Muscle layer of duodenum (tissue), 2 donors: Measurements from ENCODE around the gene CCDC78.

Experiments
- H3K27ac ChIP-seq: one replicate; pipeline ENCODE4 v1.7.0; 2013; ENCODE audit warnings: mild to moderate bottlenecking, low read length
- H3K27me3 ChIP-seq: one replicate; pipeline ENCODE4 v1.7.0; 2013; ENCODE audit warnings: low read depth, mild to moderate bottlenecking, control low read depth, low read length
- H3K36me3 ChIP-seq, 2 donors: one replicate each; pipeline ENCODE4 v1.7.0; 2013; ENCODE audit warnings: low read length in 2 of 2, control low read depth in 1 of 2, mild to moderate bottlenecking in 1 of 2; ENCODE audit not compliant: insufficient read depth in 2 of 2, control insufficient read depth in 1 of 2
- H3K4me1 ChIP-seq, 2 donors: one replicate each; pipeline ENCODE4 v1.7.0; 2013; ENCODE audit warnings: low read length in 2 of 2, mild to moderate bottlenecking in 2 of 2, control low read depth in 1 of 2, moderate library complexity in 1 of 2; ENCODE audit not compliant: insufficient read depth in 2 of 2, control insufficient read depth in 1 of 2
- H3K4me3 ChIP-seq, 2 donors: one replicate each; pipeline ENCODE4 v1.7.0; 2013; ENCODE audit warnings: low read length in 2 of 2, low read depth in 1 of 2, mild to moderate bottlenecking in 1 of 2
- H3K9me3 ChIP-seq, 2 donors: one replicate each; pipeline ENCODE4 v1.7.0; 2013; ENCODE audit warnings: low read length in 2 of 2, control low read depth in 1 of 2, mild to moderate bottlenecking in 1 of 2; ENCODE audit not compliant: control insufficient read depth in 1 of 2
- donor health status: healthy.

The CCDC78 gene

GRCh38 chr16:681746-682427, 44.4 kb downstream of the CCDC78 start:
- no peaks in the 10 kb centered on the region for H3K27me3 ChIP-seq

GRCh38 chr16:680967-681745, 45.1 kb downstream of the CCDC78 start:
- peaks cover 7 to 50% of the 10 kb centered on the region in 2 donors for H3K4me1 ChIP-seq
- H3K9me3 ChIP-seq, result no peaks in the 10 kb centered on the region
- no peaks in the 10 kb centered on the region for H3K27me3 ChIP-seq
- peak overlapping the region; percentile 68 to 85 for H3K4me3 ChIP-seq
- H3K27ac ChIP-seq, result no peak overlapping the region
- H3K36me3 ChIP-seq, result peaks cover 5 to 19% of the 10 kb centered on the region in 2 donors

More at GRCh38 chr16:681746-682427, 44.4 kb downstream of the CCDC78 start:
- Histone ChIP-seq H3K4me3 (peak overlapping the region in 1 of 2 donors; percentile 85), H3K4me1 (peaks cover 7 to 50% of the 10 kb centered on the region in 2 donors), H3K9me3 (no peaks in the 10 kb centered on the region), H3K36me3 (peaks cover 5 to 27% of the 10 kb centered on the region in 2 donors), H3K27ac (no peak overlapping the region)

GRCh38 chr16:680625-680945, 45.7 kb downstream of the CCDC78 start:
- peaks cover 5 to 17% of the 10 kb centered on the region in 2 donors for H3K36me3 ChIP-seq
- no peak overlapping the region for H3K27ac ChIP-seq
- peaks cover 7 to 48% of the 10 kb centered on the region in 2 donors for H3K4me1 ChIP-seq
- H3K27me3 ChIP-seq, result no peaks in the 10 kb centered on the region
- H3K9me3 ChIP-seq, result no peaks in the 10 kb centered on the region
- H3K4me3 ChIP-seq, result peak overlapping the region; percentile 68 to 85

GRCh38 chr16:679814-680624, 46.2 kb downstream of the CCDC78 start, which contains the start of gene STUB1:
STUB1 (plus strand) TSS chr16:680410; CDS start chr16:680526, 116 bp downstream.
- no peaks in the 10 kb centered on the region for H3K9me3 ChIP-seq
- H3K27ac ChIP-seq, result no peak within 1 kb of the TSS
- H3K4me1 ChIP-seq, result peaks cover 7 to 47% of the 10 kb centered on the region in 2 donors
- peak within 1 kb of the TSS; percentile 68 to 85 for H3K4me3 ChIP-seq
- H3K36me3 ChIP-seq, result peaks cover 5 to 17% of the 10 kb centered on the region in 2 donors
- H3K27me3 ChIP-seq, result no peaks in the 10 kb centered on the region

- peaks cover 5 to 17% of the 10 kb centered on the region in 2 donors for H3K36me3 ChIP-seq
- H3K27me3 ChIP-seq, result no peaks in the 10 kb centered on the region
- H3K4me3 ChIP-seq, result peak overlapping the region; percentile 42 to 85
- H3K27ac ChIP-seq, result no peak overlapping the region
- H3K4me1 ChIP-seq, result peaks cover 7 to 50% of the 10 kb centered on the region in 2 donors
- H3K9me3 ChIP-seq, result no peaks in the 10 kb centered on the region
These were observed 47.1 kb downstream of the CCDC78 start for GRCh38 chr16:678858-679813.

- H3K9me3 ChIP-seq, result no peaks in the 10 kb centered on the region
- peaks cover 5 to 24% of the 10 kb centered on the region in 2 donors for H3K36me3 ChIP-seq
- H3K4me1 ChIP-seq, result peaks cover 7 to 44% of the 10 kb centered on the region in 2 donors
- no peak overlapping the region for H3K27ac ChIP-seq
- no peaks in the 10 kb centered on the region for H3K27me3 ChIP-seq
- H3K4me3 ChIP-seq, result no peak overlapping the region
These were observed 47.9 kb downstream of the CCDC78 start for GRCh38 chr16:678209-678857.

GRCh38 chr16:677316-678190, 48.7 kb downstream of the CCDC78 start:
- Histone ChIP-seq H3K27ac (no peak overlapping the region), H3K4me1 (peaks cover 7 to 37% of the 10 kb centered on the region in 2 donors), H3K4me3 (no peak overlapping the region)

GRCh38 chr16:676913-677312, 49.3 kb downstream of the CCDC78 start:
- H3K4me3 ChIP-seq, result no peak overlapping the region
- H3K36me3 ChIP-seq, result peaks cover 4 to 27% of the 10 kb centered on the region in 2 donors
- H3K9me3 ChIP-seq, result no peaks in the 10 kb centered on the region
- no peaks in the 10 kb centered on the region for H3K27me3 ChIP-seq
- peaks cover 7 to 30% of the 10 kb centered on the region in 2 donors for H3K4me1 ChIP-seq
- H3K27ac ChIP-seq, result no peak overlapping the region

More at GRCh38 chr16:677316-678190, 48.7 kb downstream of the CCDC78 start:
- Histone ChIP-seq H3K27me3 (no peaks in the 10 kb centered on the region), H3K36me3 (peaks cover 5 to 27% of the 10 kb centered on the region in 2 donors), H3K9me3 (no peaks in the 10 kb centered on the region)

GRCh38 chr16:676565-676902, 49.7 kb downstream of the CCDC78 start:
- Histone ChIP-seq H3K4me3 (no peak overlapping the region), H3K27ac (no peak overlapping the region), H3K9me3 (no peaks in the 10 kb centered on the region), H3K4me1 (peaks cover 5 to 26% of the 10 kb centered on the region in 2 donors), H3K27me3 (no peaks in the 10 kb centered on the region), H3K36me3 (peaks cover 4 to 27% of the 10 kb centered on the region in 2 donors)
